Activated CD8-positive, alpha-beta T cell treated with anti-CD3 and anti-CD28 coated beads, Interleukin-2, amount 10 ng/mL, durations not matched to agents 7 days and 5 days (primary cell): ENCODE results near the gene NPFFR2. TPM values are rescaled to one million over a fixed set of nuclear protein-coding genes. Genes with fewer than 3 reads are reported as not detected.

Source experiments
- ATAC-seq: fragments of 150-1000 bp; cut with Tn5 transposase; one replicate; pipeline ENCODE4 v1.10.0; 2021; ENCODE audit warnings: moderate library complexity
- CTCF ChIA-PET: fragments of 350-600 bp; sonication (Branson Sonifier 250); formaldehyde crosslinking; loops from one replicate; lab custom pipeline; 2021; ENCODE audit warnings: antibody characterized with exemption; lab: Charles Lee
- POLR2A ChIA-PET: fragments of 350-600 bp; sonication (Branson Sonifier 250); formaldehyde crosslinking; loops from one replicate; lab custom pipeline; 2021; ENCODE audit warnings: antibody characterized with exemption; lab: Charles Lee
- DNase-seq: peaks from one replicate; pipeline ENCODE4 v3.0.0-alpha.2; 2020
- H3K27ac Mint-ChIP-seq: one replicate; pipeline ENCODE4 v1.8.0; 2021; ENCODE audit warnings: mild to moderate bottlenecking, mixed read lengths
- H3K27me3 Mint-ChIP-seq: one replicate; pipeline ENCODE4 v1.8.0; 2021; ENCODE audit warnings: low read depth, mixed read lengths
- H3K36me3 Mint-ChIP-seq: one replicate; pipeline ENCODE4 v1.8.0; 2021; ENCODE audit warnings: low read depth, mixed read lengths
- H3K4me1 Mint-ChIP-seq: one replicate; pipeline ENCODE4 v1.8.0; 2021; ENCODE audit warnings: low read depth, mixed read lengths
- H3K4me3 Mint-ChIP-seq: one replicate; pipeline ENCODE4 v1.8.0; 2021; ENCODE audit warnings: mild to moderate bottlenecking, mixed read lengths
- H3K9me3 Mint-ChIP-seq: one replicate; pipeline ENCODE4 v1.8.0; 2022; ENCODE audit warnings: mixed read lengths; ENCODE audit not compliant: insufficient read depth
- total RNA-seq, 2 experiments: library from RNA; stranded (reverse); gene quantifications; one replicate each; pipeline ENCODE4 v1.2.3, GENCODE V29; 2021

NPFFR2 gene
- total RNA-seq, 2 experiments from 2014 or later, result not detected

DNA sequence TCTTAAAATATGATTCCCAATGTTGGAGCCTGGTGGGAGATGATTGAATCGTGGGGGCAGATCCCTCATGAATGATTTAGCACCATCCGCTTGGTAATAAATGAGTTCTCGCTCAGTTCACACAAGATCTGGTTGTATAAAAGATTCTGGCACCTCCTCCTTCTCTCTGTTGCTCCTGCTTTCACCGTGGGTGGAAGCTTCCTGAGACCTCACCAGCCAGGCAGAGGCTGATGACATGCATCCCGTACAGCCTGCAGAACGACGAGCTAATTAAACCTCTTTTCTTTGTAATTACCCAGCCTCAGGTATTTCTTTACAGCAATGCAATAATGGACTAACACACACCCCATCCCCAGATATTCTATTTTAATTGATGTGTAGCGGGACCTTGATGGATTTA, 162.2 kb downstream of the NPFFR2 start:
- no peak for DNase-seq
- Mint-ChIP-seq H3K4me1 (no peaks in the 10 kb centered on the region), H3K4me3 (no peak overlapping the region), H3K9me3 (no peaks in the 10 kb centered on the region), H3K27me3 (no peaks in the 10 kb centered on the region), H3K27ac (no peak overlapping the region), H3K36me3 (no peaks in the 10 kb centered on the region)
- no peak for ATAC-seq
- ChIA-PET CTCF (no interaction called here), POLR2A (no interaction called here)

DNA sequence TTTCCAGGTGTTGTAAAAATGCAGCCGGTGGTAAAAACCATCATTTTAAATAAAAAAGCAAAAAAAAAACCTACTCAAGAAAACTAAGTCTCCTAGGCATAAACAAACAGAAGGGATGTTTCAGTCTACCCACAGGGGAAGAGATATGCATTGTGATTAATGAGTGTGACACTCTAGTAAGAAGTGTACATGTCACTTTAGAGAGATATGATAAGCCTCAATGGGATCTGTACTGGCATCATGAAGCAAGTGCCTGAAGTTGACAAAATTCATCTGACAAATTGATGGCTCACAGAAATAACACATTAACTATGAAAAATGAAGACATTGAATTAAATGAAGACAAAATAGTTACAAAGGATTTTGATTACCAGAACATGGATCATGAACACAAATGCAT, 162.7 kb downstream of the NPFFR2 start:
- Mint-ChIP-seq H3K9me3 (no peaks in the 10 kb centered on the region), H3K36me3 (no peaks in the 10 kb centered on the region), H3K4me3 (no peak overlapping the region), H3K4me1 (no peaks in the 10 kb centered on the region), H3K27me3 (no peaks in the 10 kb centered on the region), H3K27ac (no peak overlapping the region)
- ChIA-PET CTCF (no interaction called here), POLR2A (no interaction called here)
- DNase-seq (no peak), ATAC-seq (no peak)

Other genes with a start within 250 kb of the NPFFR2 start
- gene GC, start 247.9 kb upstream of the NPFFR2 start, total RNA-seq, result not detected